Fibroblast of gingiva (primary cell): Measurements from ENCODE around the gene TSC2.
A peak's percentile ranks its signal among the peaks of the same experiment; 100 is the strongest.
"Not testable (repeated sequence)": the region's sequence is repeated elsewhere in the genome, so short reads cannot be mapped to it uniquely, and the experiment has no call there.

Experiments used
- DNase-seq: peaks from one replicate; pipeline ENCODE4 v3.0.0-alpha.2; 2011; ENCODE audit warnings: low read depth

Gene TSC2

DNA sequence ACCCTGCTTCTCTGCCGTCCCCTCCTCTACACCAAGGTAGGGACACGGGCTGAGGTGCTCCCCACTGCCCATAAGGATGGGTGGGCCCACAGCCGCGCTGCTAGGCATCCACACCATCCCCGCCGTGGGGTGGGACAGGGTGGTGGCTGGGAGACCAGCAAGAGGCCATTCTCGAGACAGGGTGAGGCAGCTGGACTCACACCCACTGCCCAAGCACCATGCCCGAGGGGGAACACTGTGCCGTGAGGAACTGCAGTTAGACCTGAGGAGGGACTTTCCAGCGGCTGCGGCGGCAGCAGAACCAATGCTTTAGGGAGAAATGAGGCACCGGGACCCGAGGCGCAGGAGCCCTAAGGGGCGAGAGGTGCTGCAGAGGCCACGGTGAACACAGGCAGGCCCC is 74.6 kb downstream of the TSC2 start:
- DNase-seq: no peak

DNA sequence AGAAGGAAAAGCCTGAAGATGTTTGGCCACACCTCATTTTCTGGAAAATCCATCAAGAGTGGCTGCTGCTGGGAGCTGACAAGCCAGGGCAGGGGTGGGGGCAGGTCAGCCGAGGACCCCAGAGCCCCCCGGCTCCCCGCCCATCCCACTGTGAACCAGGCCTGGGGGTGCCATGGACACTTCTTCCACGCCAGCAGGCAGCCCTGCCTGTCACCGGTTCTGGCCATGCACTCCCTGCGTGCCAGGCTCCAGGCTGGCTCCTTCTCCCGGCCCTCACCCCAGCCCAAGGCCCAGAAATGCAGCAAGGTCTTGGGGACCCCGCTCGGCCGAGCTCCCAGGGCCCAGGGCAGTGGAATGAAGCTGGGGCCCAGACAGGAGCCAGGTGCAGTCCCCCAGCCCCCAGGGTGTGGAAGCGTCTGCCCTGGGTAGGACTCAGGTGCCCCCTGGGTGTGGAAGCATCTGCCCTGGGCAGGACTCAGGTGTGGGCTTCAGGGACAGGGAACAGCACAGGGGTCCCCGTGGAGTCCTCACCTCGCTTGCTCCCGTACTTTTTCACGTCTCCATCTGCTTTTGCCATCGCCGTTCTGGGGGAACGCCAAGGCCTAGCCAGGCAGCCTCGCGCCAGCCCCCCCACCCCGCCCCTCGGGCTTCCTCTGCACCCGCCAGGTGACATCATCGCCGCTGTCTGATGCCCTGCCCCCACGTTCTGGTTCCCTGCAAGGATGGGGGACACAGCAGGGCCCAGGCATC is 75.3 kb downstream of the TSC2 start:
- DNase-seq: not testable (repeated sequence)

GRCh38 chr16:2123706-2124376 is 76.1 kb downstream of the TSC2 start:
- DNase-seq: not testable (repeated sequence)

GRCh38 chr16:2124377-2124693 is 76.5 kb downstream of the TSC2 start:
- DNase-seq: not testable (repeated sequence)

DNA sequence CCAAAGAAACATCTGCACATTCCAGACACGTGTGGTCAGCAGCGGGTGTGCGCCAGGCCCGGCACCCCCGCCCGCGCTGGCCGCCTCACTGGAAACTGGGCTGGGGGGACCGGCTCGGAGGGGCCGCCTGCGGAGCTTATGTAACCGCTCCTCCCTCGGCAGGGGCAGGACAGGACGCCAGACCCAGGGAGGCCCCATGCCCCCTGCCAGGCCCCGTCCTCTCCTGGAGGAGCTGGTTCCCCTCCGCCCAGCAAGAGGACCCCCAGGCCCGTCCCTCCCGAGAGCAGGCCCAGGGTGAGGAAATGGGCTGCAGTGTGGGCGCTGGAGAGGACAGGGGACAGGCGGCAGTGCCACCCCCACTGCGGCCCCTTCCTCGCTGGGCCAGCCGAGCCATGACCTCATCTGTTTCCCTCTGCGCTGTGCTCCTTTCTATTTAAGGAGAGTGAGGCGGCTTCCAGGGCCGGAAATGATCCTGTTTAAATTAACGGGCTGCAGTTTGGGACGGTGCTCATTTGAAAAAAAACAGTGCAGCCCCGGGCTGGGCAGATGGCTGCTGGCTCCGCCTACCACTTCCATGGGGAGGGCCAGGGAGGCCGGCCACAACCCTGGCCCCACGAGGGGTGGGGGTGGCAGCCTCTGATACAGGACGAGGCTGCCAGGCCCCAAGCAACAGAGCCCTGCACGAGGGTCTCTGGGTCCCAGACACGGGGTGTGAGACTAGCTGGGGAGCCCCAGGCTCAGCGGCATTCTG is 77.1 kb downstream of the TSC2 start:
- DNase-seq: peak; percentile 73

DNA sequence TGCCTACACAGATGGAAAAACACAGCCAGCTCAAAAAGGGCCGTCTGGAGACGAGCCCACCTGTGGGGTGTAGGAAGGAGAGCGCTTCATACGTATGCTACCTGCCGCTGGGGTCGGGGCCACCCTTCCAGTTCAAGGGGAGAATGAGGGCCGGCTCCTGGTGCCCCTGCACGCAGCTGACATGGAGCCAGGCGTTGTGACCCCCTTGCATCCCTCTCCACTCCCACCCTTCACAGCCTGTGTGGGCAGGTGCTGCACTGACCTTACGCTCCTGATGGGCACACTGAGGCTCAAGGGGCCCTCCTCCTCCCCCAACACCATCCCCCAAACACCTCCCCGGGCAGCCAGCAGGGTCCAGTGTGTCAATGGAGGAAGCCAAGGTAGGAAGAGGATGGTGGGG is 77.8 kb downstream of the TSC2 start:
- DNase-seq: not testable (repeated sequence)

GRCh38 chr16:2126161-2126743 is 78.5 kb downstream of the TSC2 start:
- DNase-seq: peak; percentile 60

- not testable (repeated sequence) for DNase-seq
Observed at GRCh38 chr16:2126928-2127556, 79.3 kb downstream of the TSC2 start.

GRCh38 chr16:2127630-2128280 is 80.0 kb downstream of the TSC2 start:
- peak; percentile 61 for DNase-seq

GRCh38 chr16:2129251-2129650 is 81.5 kb downstream of the TSC2 start:
- DNase-seq: peak; percentile 87

GRCh38 chr16:2129890-2130447 is 82.2 kb downstream of the TSC2 start:
- DNase-seq: not testable (repeated sequence)

- DNase-seq: not testable (repeated sequence)
Observed at GRCh38 chr16:2133797-2134196, 86.0 kb downstream of the TSC2 start.

GRCh38 chr16:2135071-2135470 is 87.3 kb downstream of the TSC2 start:
- not testable (repeated sequence) for DNase-seq

DNA sequence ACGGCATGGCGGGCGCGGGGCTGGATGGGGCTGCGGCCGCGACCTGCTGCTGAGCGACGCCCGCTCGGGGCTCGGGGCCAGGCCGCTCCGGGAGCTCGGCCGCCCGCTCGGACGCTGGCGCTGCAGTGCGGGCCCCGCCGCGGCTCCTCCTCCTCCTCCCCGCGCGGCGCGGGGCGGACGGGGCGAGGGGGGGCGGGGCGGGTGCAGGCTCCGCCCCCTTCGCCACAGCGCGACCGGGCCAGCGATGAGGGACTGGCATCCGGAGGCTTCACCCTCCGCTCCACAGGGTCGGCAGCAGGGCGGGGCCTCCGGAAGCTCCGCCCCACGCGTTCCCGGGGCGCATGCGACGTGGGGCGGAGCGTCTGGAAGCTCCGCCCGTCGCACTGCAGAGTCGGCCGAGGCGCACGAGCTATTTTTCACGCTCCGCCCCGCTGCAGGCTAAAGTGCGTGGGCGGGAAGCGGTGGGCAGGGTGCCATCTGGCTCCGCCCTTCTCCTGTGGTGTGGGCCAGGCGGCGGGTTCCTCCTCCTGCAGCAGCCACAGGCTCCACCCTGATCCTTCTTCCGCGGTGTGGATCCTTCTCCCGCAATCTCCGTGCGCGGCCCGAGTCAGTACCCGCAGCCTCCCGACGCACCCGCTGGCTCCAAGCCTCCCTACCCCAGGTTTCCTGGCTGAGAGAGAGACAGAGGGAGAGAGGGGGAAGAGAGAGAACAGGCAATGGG is 88.1 kb downstream of the TSC2 start, which contains the start of gene PKD1:
Gene PKD1 (minus strand): TSS at position 129 of the 721 bp plus-strand sequence. CDS start 209 bp downstream, outside the sequence.
- DNase-seq: peak; percentile 93
